ENCODE data around the gene CPD.

DNA sequence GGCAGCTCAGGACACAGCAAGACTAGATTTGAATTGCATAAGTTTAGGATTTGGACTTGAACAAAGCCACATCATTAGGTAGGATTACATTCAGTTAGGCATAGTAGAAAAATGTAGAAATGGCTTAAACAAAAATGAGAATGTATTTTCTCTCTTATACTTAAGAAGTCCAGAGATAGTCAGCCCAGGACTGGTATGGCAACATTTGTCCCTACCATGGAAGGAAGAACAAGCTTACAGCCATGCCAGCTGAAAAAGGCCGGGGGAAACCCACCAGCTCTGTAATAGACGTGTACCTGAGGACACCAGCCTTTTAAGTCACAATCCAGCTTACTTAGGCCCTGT is 33.7 kb upstream of the CPD start:
- TF ChIP-seq, protein P1, sequence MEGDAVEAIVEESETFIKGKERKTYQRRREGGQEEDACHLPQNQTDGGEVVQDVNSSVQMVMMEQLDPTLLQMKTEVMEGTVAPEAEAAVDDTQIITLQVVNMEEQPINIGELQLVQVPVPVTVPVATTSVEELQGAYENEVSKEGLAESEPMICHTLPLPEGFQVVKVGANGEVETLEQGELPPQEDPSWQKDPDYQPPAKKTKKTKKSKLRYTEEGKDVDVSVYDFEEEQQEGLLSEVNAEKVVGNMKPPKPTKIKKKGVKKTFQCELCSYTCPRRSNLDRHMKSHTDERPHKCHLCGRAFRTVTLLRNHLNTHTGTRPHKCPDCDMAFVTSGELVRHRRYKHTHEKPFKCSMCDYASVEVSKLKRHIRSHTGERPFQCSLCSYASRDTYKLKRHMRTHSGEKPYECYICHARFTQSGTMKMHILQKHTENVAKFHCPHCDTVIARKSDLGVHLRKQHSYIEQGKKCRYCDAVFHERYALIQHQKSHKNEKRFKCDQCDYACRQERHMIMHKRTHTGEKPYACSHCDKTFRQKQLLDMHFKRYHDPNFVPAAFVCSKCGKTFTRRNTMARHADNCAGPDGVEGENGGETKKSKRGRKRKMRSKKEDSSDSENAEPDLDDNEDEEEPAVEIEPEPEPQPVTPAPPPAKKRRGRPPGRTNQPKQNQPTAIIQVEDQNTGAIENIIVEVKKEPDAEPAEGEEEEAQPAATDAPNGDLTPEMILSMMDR (conservative IDR thresholded peaks at IDR 0.05; ENCODE audit: low read depth, low read length): no peak
- no peak for TF ChIP-seq EZH2 (IDR thresholded peaks at IDR 0.05; ENCODE audit: borderline replicate concordance, low read depth, low read length, poor library complexity, severe bottlenecking)
